ENCODE results near the gene RBM17.
A peak's percentile ranks its signal among the peaks of the same experiment; 100 is the strongest.

The RBM17 gene

GRCh38 chr10:6098156-6098555 lies 9.3 kb downstream of the RBM17 start:
- no peaks in the 10 kb centered on the region for H3K9me3 ChIP-seq (ENCODE audit: low read length)
- H3K27me3 ChIP-seq (ENCODE audit: insufficient read depth, low read length): no peaks in the 10 kb centered on the region
- no peak overlapping the region for H3K27ac ChIP-seq (ENCODE audit: low read depth, low read length, poor library complexity, severe bottlenecking)
- 0 out of 2 replicates have a peak, but pooled peaks cover 3% of the 10 kb centered on the region for H3F3A ChIP-seq (ENCODE audit: insufficient read depth, low read length)
- H3K79me2 ChIP-seq (ENCODE audit: insufficient read depth, low read length): peaks cover 86% of the 10 kb centered on the region
- no peak overlapping the region for H3K4me2 ChIP-seq (ENCODE audit: low read length)
- H4K20me1 ChIP-seq (ENCODE audit: insufficient read depth, low read length): no peaks in the 10 kb centered on the region
- TF ChIP-seq, protein P1, sequence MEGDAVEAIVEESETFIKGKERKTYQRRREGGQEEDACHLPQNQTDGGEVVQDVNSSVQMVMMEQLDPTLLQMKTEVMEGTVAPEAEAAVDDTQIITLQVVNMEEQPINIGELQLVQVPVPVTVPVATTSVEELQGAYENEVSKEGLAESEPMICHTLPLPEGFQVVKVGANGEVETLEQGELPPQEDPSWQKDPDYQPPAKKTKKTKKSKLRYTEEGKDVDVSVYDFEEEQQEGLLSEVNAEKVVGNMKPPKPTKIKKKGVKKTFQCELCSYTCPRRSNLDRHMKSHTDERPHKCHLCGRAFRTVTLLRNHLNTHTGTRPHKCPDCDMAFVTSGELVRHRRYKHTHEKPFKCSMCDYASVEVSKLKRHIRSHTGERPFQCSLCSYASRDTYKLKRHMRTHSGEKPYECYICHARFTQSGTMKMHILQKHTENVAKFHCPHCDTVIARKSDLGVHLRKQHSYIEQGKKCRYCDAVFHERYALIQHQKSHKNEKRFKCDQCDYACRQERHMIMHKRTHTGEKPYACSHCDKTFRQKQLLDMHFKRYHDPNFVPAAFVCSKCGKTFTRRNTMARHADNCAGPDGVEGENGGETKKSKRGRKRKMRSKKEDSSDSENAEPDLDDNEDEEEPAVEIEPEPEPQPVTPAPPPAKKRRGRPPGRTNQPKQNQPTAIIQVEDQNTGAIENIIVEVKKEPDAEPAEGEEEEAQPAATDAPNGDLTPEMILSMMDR (IDR thresholded peaks at IDR 0.05; ENCODE audit: low read length): no peak
- TF ChIP-seq EZH2 (IDR thresholded peaks at IDR 0.05; ENCODE audit: borderline replicate concordance, low read length): no peak
- no peaks in the 10 kb centered on the region for H3K9me2 ChIP-seq (ENCODE audit: low read depth, low read length)
- H3K9ac ChIP-seq (ENCODE audit: low read length): no peak overlapping the region
- H3K4me3 ChIP-seq (ENCODE audit: low read depth, low read length, poor library complexity, severe bottlenecking): no peak overlapping the region
- peaks cover 57% of the 10 kb centered on the region for H3K4me1 ChIP-seq (ENCODE audit: insufficient read depth, low read length, severe bottlenecking)
- H2AFZ ChIP-seq (ENCODE audit: low read length): no peak overlapping the region
- peaks cover 58% of the 10 kb centered on the region for H3K36me3 ChIP-seq (ENCODE audit: insufficient read depth, low read length)

DNA sequence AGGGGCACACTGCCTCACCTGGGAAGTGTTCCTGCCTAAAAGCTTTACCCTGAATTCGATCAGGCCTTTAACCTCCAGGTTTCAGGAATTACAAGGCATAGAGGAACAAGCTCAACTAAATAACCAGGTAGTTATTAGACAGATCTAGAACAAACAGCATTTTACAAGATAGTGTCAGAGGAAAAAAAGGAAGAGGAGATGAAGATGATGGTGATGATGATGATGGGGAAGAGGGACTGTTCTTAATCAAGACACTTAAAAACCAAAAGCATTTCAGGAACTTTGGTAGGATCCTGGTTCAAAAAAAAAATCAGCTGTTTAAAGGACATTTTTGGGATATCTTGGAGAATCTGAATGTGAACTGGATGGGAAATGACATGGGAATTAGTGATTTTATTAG lies 11.5 kb downstream of the RBM17 start:
- 0 out of 2 replicates have a peak, but pooled peaks cover 3% of the 10 kb centered on the region for H3F3A ChIP-seq (ENCODE audit: insufficient read depth, low read length)
- H3K27me3 ChIP-seq (ENCODE audit: insufficient read depth, low read length): no peaks in the 10 kb centered on the region
- H3K4me2 ChIP-seq (ENCODE audit: low read length): no peak overlapping the region
- H3K9me2 ChIP-seq (ENCODE audit: low read depth, low read length): no peaks in the 10 kb centered on the region
- H2AFZ ChIP-seq (ENCODE audit: low read length): no peak overlapping the region
- H3K9ac ChIP-seq (ENCODE audit: low read length): peak overlapping the region; percentile 19; the same call in 1 of the 2 replicates
- H3K4me3 ChIP-seq (ENCODE audit: low read depth, low read length, poor library complexity, severe bottlenecking): peak overlapping the region; percentile 15
- peaks cover 80% of the 10 kb centered on the region for H3K36me3 ChIP-seq (ENCODE audit: insufficient read depth, low read length)
- H3K4me1 ChIP-seq (ENCODE audit: insufficient read depth, low read length, severe bottlenecking): peaks cover 35% of the 10 kb centered on the region
- no peaks in the 10 kb centered on the region for H3K9me3 ChIP-seq (ENCODE audit: low read length)
- H3K27ac ChIP-seq (ENCODE audit: low read depth, low read length, poor library complexity, severe bottlenecking): peak overlapping the region; percentile 87
- peaks cover 76% of the 10 kb centered on the region for H3K79me2 ChIP-seq (ENCODE audit: insufficient read depth, low read length)
- H4K20me1 ChIP-seq (ENCODE audit: insufficient read depth, low read length): no peaks in the 10 kb centered on the region
- TF ChIP-seq, protein P1 (IDR thresholded peaks at IDR 0.05; ENCODE audit: low read length): no peak
- no peak for TF ChIP-seq EZH2 (IDR thresholded peaks at IDR 0.05; ENCODE audit: borderline replicate concordance, low read length)

- Histone ChIP-seq H3F3A (ENCODE audit: insufficient read depth, low read length) (0 out of 2 replicates have a peak, but pooled peaks cover 3% of the 10 kb centered on the region), H3K79me2 (ENCODE audit: insufficient read depth, low read length) (peaks cover 68% of the 10 kb centered on the region), H3K4me3 (ENCODE audit: low read depth, low read length, poor library complexity, severe bottlenecking) (peak overlapping the region; percentile 22), H3K4me2 (ENCODE audit: low read length) (peak overlapping the region; percentile 57), H4K20me1 (ENCODE audit: insufficient read depth, low read length) (no peaks in the 10 kb centered on the region), H3K9ac (ENCODE audit: low read length) (peak overlapping the region; percentile 49), H3K36me3 (ENCODE audit: insufficient read depth, low read length) (peaks cover 85% of the 10 kb centered on the region), H3K27ac (ENCODE audit: low read depth, low read length, poor library complexity, severe bottlenecking) (peak overlapping the region; percentile 87), H3K9me3 (ENCODE audit: low read length) (no peaks in the 10 kb centered on the region), H3K9me2 (ENCODE audit: low read depth, low read length) (no peaks in the 10 kb centered on the region), H2AFZ (ENCODE audit: low read length) (no peak overlapping the region), H3K4me1 (ENCODE audit: insufficient read depth, low read length, severe bottlenecking) (peaks cover 27% of the 10 kb centered on the region), H3K27me3 (ENCODE audit: insufficient read depth, low read length) (no peaks in the 10 kb centered on the region)
- no peak for TF ChIP-seq EZH2 (IDR thresholded peaks at IDR 0.05; ENCODE audit: borderline replicate concordance, low read length)
- TF ChIP-seq, protein P1 (IDR thresholded peaks at IDR 0.05; ENCODE audit: low read length): no peak
Observed at GRCh38 chr10:6101181-6101580, 12.3 kb downstream of the RBM17 start.

Data from OCI-LY1 (cell line).